Caco-2 (cell line): ENCODE results near the gene MCMBP. TPM values are rescaled to one million over a fixed set of nuclear protein-coding genes. Genes with fewer than 3 reads are reported as not detected.
A peak's percentile ranks its signal among the peaks of the same experiment; 100 is the strongest.
"Not testable (repeated sequence)": the region's sequence is repeated elsewhere in the genome, so short reads cannot be mapped to it uniquely, and the experiment has no call there.

ENCODE experiments used
- BruUV-seq: library from RNA; stranded (reverse); fragments of 400-500 nt; replicated peaks from 2 replicates; lab custom pipeline; 2021; lab: Mats Ljungman, UMichigan
- CTCF ChIA-PET: fragments of 300-600 bp; sonication (Branson Sonifier 250); formaldehyde crosslinking; loops from one replicate; lab custom pipeline; 2022; ENCODE audit warnings: antibody characterized with exemption; lab: Charles Lee
- POLR2A ChIA-PET: fragments of 300-600 bp; sonication (Branson Sonifier 250); formaldehyde crosslinking; loops from one replicate; lab custom pipeline; 2022; ENCODE audit warnings: antibody characterized with exemption; lab: Charles Lee
- DNase-seq, 2 experiments: peaks; one replicate each; pipeline versions ENCODE4 v3.0.0 to v3.0.0-alpha.2; 2020 to 2022
- H3K27me3 ChIP-seq: replicated peaks from 2 replicates; pipeline ENCODE4 v1.6.0; 2011; ENCODE audit warnings: low read length; ENCODE audit not compliant: control insufficient read depth, insufficient read depth
- H3K36me3 ChIP-seq: 2 replicates; pipeline ENCODE4 v1.5.1; 2011; ENCODE audit warnings: low read length; ENCODE audit not compliant: control insufficient read depth, insufficient read depth
- H3K4me1 ChIP-seq: fragments of 250-450 bp; sonication (Bioruptor Pico); 2 replicates; pipeline ENCODE4 v1.5.1; 2020; ENCODE audit warnings: mild to moderate bottlenecking
- H3K4me3 ChIP-seq: 2 replicates; pipeline ENCODE4 v1.5.1; 2011; ENCODE audit warnings: low read depth, mild to moderate bottlenecking, control low read depth, low read length
- H3K9me3 ChIP-seq: fragments of 250-450 bp; sonication (Bioruptor Pico); 2 replicates; pipeline ENCODE4 v1.5.1; 2020; ENCODE audit warnings: mild to moderate bottlenecking, moderate library complexity
- H3K27ac Mint-ChIP-seq: one replicate; pipeline ENCODE4 v1.8.0; 2022; ENCODE audit warnings: mixed read lengths; ENCODE audit not compliant: unreplicated experiment
- H3K27me3 Mint-ChIP-seq: one replicate; pipeline ENCODE4 v1.8.0; 2022; ENCODE audit warnings: mixed read lengths; ENCODE audit not compliant: insufficient read depth, unreplicated experiment
- H3K36me3 Mint-ChIP-seq: one replicate; pipeline ENCODE4 v1.8.0; 2022; ENCODE audit warnings: mild to moderate bottlenecking, mixed read lengths; ENCODE audit not compliant: insufficient read depth, unreplicated experiment
- H3K4me1 Mint-ChIP-seq: one replicate; pipeline ENCODE4 v1.8.0; 2022; ENCODE audit warnings: low read depth, mixed read lengths; ENCODE audit not compliant: unreplicated experiment
- H3K4me3 Mint-ChIP-seq: one replicate; pipeline ENCODE4 v1.8.0; 2022; ENCODE audit warnings: mild to moderate bottlenecking, moderate library complexity, mixed read lengths; ENCODE audit not compliant: unreplicated experiment
- H3K9me3 Mint-ChIP-seq: one replicate; pipeline ENCODE4 v1.8.0; 2022; ENCODE audit warnings: mixed read lengths; ENCODE audit not compliant: unreplicated experiment
- intact Hi-C: fragments of 100-400 bp; cut with micrococcal nuclease; formaldehyde crosslinking; loops from one replicate; pipeline ENCODE4 v1.10.0; 2022; ENCODE audit not compliant: unreplicated experiment
- total RNA-seq: library from RNA; stranded (reverse); gene quantifications from 2 replicates; pipeline ENCODE4 v1.2.3, GENCODE V29; 2022
- TF ChIP-seq, protein P1 (sequence below), 2 experiments: fragments of 200-600 bp in 1 of 2; IDR thresholded peaks; 1 replicate in 1 of 2; 2 replicates in 1 of 2; pipeline versions ENCODE4 v1.5.1 to v1.8.0; 2011 to 2022; ENCODE audit warnings: antibody characterized with exemption in 1 of 2, control low read depth in 1 of 2, inconsistent platforms in 1 of 2, low read depth in 1 of 2, low read length in 1 of 2, mild to moderate bottlenecking in 1 of 2, moderate library complexity in 1 of 2; ENCODE audit not compliant: insufficient read depth in 1 of 2, severe bottlenecking in 1 of 2, unreplicated experiment in 1 of 2

Gene MCMBP
- total RNA-seq, 1 experiment from 2014 or later, result 88.4 TPM

DNA sequence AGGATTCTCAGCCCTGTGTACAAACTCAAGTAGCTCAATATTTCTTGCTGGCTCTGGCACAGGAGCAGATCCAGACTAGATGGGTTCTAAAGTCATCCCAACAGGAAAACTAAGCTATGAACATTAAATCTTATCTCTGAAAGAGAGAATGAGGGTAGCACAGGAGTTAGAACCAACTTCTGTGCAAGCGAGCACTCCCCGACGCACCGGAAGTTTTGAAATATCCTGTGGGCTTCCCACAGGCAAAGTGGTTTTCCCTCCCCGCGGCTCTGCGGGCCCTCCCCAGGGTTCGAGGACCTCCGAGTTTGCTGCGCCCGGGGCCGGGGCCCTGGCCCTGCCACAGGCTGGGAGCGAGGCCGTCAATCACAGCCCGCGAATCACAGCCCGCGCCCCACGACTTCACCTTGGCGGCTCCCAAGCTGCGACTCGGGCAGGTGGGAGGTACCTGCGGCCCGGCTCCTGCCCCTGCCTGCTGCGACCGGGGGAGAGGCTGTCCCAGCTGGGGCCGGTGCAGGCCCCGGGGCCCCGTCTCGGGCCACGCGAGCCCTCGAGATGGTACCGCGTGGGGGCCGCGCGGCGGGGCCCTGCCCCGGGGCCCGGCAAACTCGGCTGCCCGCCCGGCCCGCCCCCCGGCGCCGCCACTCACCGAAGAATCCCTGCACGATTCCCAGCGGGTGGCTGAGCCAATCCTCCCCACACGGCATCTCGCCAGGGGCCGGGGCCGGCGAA, 598 bp downstream of the MCMBP start:
- no TSS peak for BruUV-seq
- H3K36me3 ChIP-seq, result no peaks in the 10 kb centered on the region
- peaks cover 16% of the 10 kb centered on the region for H3K4me1 Mint-ChIP-seq
- H3K9me3 ChIP-seq, result no peaks in the 10 kb centered on the region
- peaks cover 14% of the 10 kb centered on the region for H3K4me1 ChIP-seq
- peak overlapping the region; percentile 56 for H3K4me3 ChIP-seq
- intact Hi-C loops, result loop anchor here (10.0 kb wide), 1 partner anchor 277 kb away; the partner anchor contains the start of gene TIAL1
- peaks cover 22% of the 10 kb centered on the region for H3K36me3 Mint-ChIP-seq
- CTCF ChIA-PET, result interaction anchor here (0.6 to 2.3 kb wide), 4 partner anchors 11 to 332 kb away, joined by 3 to 6 read pairs (median 4); no protein-coding TSS in a partner anchor
- DNase-seq, result peak; percentile 75 to 80
- TF ChIP-seq, protein P1, sequence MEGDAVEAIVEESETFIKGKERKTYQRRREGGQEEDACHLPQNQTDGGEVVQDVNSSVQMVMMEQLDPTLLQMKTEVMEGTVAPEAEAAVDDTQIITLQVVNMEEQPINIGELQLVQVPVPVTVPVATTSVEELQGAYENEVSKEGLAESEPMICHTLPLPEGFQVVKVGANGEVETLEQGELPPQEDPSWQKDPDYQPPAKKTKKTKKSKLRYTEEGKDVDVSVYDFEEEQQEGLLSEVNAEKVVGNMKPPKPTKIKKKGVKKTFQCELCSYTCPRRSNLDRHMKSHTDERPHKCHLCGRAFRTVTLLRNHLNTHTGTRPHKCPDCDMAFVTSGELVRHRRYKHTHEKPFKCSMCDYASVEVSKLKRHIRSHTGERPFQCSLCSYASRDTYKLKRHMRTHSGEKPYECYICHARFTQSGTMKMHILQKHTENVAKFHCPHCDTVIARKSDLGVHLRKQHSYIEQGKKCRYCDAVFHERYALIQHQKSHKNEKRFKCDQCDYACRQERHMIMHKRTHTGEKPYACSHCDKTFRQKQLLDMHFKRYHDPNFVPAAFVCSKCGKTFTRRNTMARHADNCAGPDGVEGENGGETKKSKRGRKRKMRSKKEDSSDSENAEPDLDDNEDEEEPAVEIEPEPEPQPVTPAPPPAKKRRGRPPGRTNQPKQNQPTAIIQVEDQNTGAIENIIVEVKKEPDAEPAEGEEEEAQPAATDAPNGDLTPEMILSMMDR (IDR thresholded peaks at IDR 0.05; ENCODE audit: insufficient read depth in 1 of 2, low read depth in 1 of 2, low read length in 1 of 2, severe bottlenecking in 1 of 2, unreplicated experiment in 1 of 2), result no peak
- POLR2A ChIA-PET, result interaction anchor here (0.6 to 3.2 kb wide), 5 partner anchors 21 to 146 kb away, joined by 3 to 29 read pairs (median 7); partner anchors contain the start of genes INPP5F and SEC23IP
- no peaks in the 10 kb centered on the region for H3K9me3 Mint-ChIP-seq
- H3K27ac Mint-ChIP-seq, result peak overlapping the region; percentile 59
- H3K4me3 Mint-ChIP-seq, result peak overlapping the region; percentile 88
- H3K27me3 ChIP-seq, result no peaks in the 10 kb centered on the region
- no peaks in the 10 kb centered on the region for H3K27me3 Mint-ChIP-seq

- H3K27ac Mint-ChIP-seq, H3K9me3 Mint-ChIP-seq, intact Hi-C loops, H3K36me3 ChIP-seq, BruUV-seq, H3K4me3 ChIP-seq, POLR2A ChIA-PET, DNase-seq, H3K27me3 Mint-ChIP-seq, H3K4me3 Mint-ChIP-seq, H3K27me3 ChIP-seq, H3K9me3 ChIP-seq, CTCF ChIA-PET: not testable (repeated sequence)
- H3K4me1 ChIP-seq, result peaks cover 14% of the 10 kb centered on the region
- peaks cover 23% of the 10 kb centered on the region for H3K4me1 Mint-ChIP-seq
- peaks cover 36% of the 10 kb centered on the region for H3K36me3 Mint-ChIP-seq
Measured at GRCh38 chr10:119869398-119869797, 3.2 kb downstream of the MCMBP start.

DNA sequence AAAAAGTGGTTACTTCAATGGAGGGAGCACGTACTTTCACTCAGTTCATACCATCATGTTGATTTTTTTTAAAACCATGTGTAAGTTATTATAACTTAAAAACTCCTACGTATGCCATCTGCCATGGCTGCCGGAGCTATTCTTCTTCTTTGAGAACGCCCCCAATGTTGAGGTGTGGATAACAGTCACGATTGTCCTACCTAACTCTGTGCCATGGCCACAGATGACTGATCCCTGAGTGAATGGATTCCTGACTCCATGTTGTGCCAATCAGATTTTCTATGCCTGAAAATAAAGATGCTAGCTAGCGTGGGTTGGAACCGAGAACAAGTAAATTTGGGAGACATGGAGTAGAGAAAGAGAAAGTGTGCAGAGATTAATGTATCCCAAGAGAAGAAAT, 5.3 kb downstream of the MCMBP start:
- intact Hi-C loops, result no loop called here
- H3K36me3 ChIP-seq, result no peaks in the 10 kb centered on the region
- Mint-ChIP-seq H3K27ac (no peak overlapping the region), H3K27me3 (no peaks in the 10 kb centered on the region), H3K9me3 (no peaks in the 10 kb centered on the region), H3K36me3 (peaks cover 27% of the 10 kb centered on the region), H3K4me3 (no peak overlapping the region), H3K4me1 (peaks cover 15% of the 10 kb centered on the region)
- no peak overlapping the region for H3K4me3 ChIP-seq
- TF ChIP-seq, protein P1 (IDR thresholded peaks at IDR 0.05; ENCODE audit: insufficient read depth in 1 of 2, low read depth in 1 of 2, low read length in 1 of 2, severe bottlenecking in 1 of 2, unreplicated experiment in 1 of 2), result no peak
- POLR2A ChIA-PET, result no interaction called here
- BruUV-seq, result no TSS peak
- H3K9me3 ChIP-seq, result no peaks in the 10 kb centered on the region
- CTCF ChIA-PET, result interaction anchor here (0.8 kb wide), 1 partner anchor 180 kb away, joined by 3 read pairs; no protein-coding TSS in a partner anchor
- H3K27me3 ChIP-seq, result no peaks in the 10 kb centered on the region
- H3K4me1 ChIP-seq, result peaks cover 14% of the 10 kb centered on the region
- no peak for DNase-seq
